OCI-LY7 (cell line): ENCODE data around the gene BMPR2. TPM values are rescaled to one million over a fixed set of nuclear protein-coding genes. Genes with fewer than 3 reads are reported as not detected.

Experiments used
- BruUV-seq: library from RNA; stranded (reverse); fragments of 400-500 nt; replicated peaks from 2 replicates; lab custom pipeline; 2021; lab: Mats Ljungman, UMichigan
- CTCF ChIA-PET: fragments of 300-600 bp; sonication (Branson Sonifier 250); formaldehyde crosslinking; loops from one replicate; lab custom pipeline; 2022; ENCODE audit warnings: antibody characterized with exemption; ENCODE audit not compliant: unreplicated experiment; lab: Charles Lee
- POLR2A ChIA-PET: fragments of 300-600 bp; sonication (Branson Sonifier 250); formaldehyde crosslinking; loops from one replicate; lab custom pipeline; 2022; ENCODE audit warnings: antibody characterized with exemption; lab: Charles Lee
- DNase-seq: peaks from one replicate; pipeline ENCODE4 v3.0.0-alpha.2; 2015; ENCODE audit warnings: low spot score
- H2AFZ ChIP-seq: fragments of 200-600 bp; sonication (generic), shearing (Covaris generic); 2 replicates; pipeline ENCODE4 v1.6.1; 2014; ENCODE audit warnings: mild to moderate bottlenecking, antibody characterized with exemption, low read length, moderate library complexity
- H3K27ac ChIP-seq: fragments of 200-600 bp; sonication (generic); 2 replicates; pipeline ENCODE4 v1.5.1; 2014; ENCODE audit warnings: mixed run types, low read depth, mild to moderate bottlenecking, moderate library complexity, low read length, inconsistent platforms; ENCODE audit not compliant: poor library complexity, severe bottlenecking
- H3K36me3 ChIP-seq: fragments of 200-600 bp; sonication (generic); 2 replicates; pipeline ENCODE4 v1.6.1; 2014; ENCODE audit warnings: mild to moderate bottlenecking, antibody characterized with exemption, low read length, moderate library complexity, mixed read lengths; ENCODE audit not compliant: insufficient read depth
- H3K4me1 ChIP-seq: fragments of 200-600 bp; sonication (generic); 2 replicates; pipeline ENCODE4 v1.5.1; 2014; ENCODE audit warnings: mild to moderate bottlenecking, low read length; ENCODE audit not compliant: insufficient read depth, poor library complexity, severe bottlenecking
- H3K4me2 ChIP-seq: fragments of 200-600 bp; sonication (generic); 2 replicates; pipeline ENCODE4 v1.6.1; 2014; ENCODE audit warnings: mild to moderate bottlenecking, low read length
- H3K4me3 ChIP-seq: fragments of 200-600 bp; sonication (generic); 2 replicates; pipeline ENCODE4 v1.5.1; 2014; ENCODE audit warnings: mild to moderate bottlenecking, low read depth, low read length; ENCODE audit not compliant: poor library complexity, severe bottlenecking
- H3K79me2 ChIP-seq: fragments of 200-600 bp; sonication (generic); 2 replicates; pipeline ENCODE4 v1.6.1; 2016; ENCODE audit warnings: low read depth, mild to moderate bottlenecking, low read length, moderate library complexity, mixed read lengths; ENCODE audit not compliant: insufficient read depth
- H3K9me2 ChIP-seq: fragments of 200-600 bp; sonication (generic); 2 replicates; pipeline ENCODE4 v1.6.1; 2016; ENCODE audit warnings: mild to moderate bottlenecking, low read length, mixed read lengths; ENCODE audit not compliant: insufficient read depth
- H3K9me3 ChIP-seq: fragments of 200-600 bp; sonication (generic); 2 replicates; pipeline ENCODE4 v1.6.1; 2014; ENCODE audit warnings: mild to moderate bottlenecking, mixed run types, low read length, mixed read lengths
- H4K20me1 ChIP-seq: fragments of 200-600 bp; sonication (generic); 2 replicates; pipeline ENCODE4 v1.6.1; 2014; ENCODE audit warnings: mild to moderate bottlenecking, antibody characterized with exemption, low read length, moderate library complexity, mixed read lengths; ENCODE audit not compliant: insufficient read depth
- CTCF ChIP-seq: fragments of 200-600 bp; sonication (generic); conservative IDR thresholded peaks from 2 replicates; pipeline ENCODE4 v1.5.1; 2014; ENCODE audit warnings: mild to moderate bottlenecking, antibody characterized with exemption, low read length, moderate library complexity, mixed read lengths
- EZH2phosphoT487 ChIP-seq: fragments of 200-600 bp; sonication (generic); IDR thresholded peaks from 2 replicates; pipeline ENCODE4 v1.6.1; 2018; ENCODE audit warnings: low read depth, borderline replicate concordance, mild to moderate bottlenecking, mixed run types, antibody characterized with exemption, low read length, moderate library complexity, mixed read lengths
- intact Hi-C: fragments of 100-400 bp; cut with micrococcal nuclease; formaldehyde crosslinking; loops from one replicate; pipeline ENCODE4 v1.10.0; 2022; ENCODE audit not compliant: unreplicated experiment
- total RNA-seq, 2 experiments: library from RNA; depleted of rRNA in 1 of 2; stranded (reverse); fragments of >200 nt in 1 of 2; shearing (Covaris generic) in 1 of 2; gene quantifications; 2 replicates each; pipeline ENCODE4 v1.2.3, GENCODE V29; 2014 to 2022

BMPR2 gene
- total RNA-seq, 2 experiments from 2014 or later, result 4.3 to 14.7 TPM

GRCh38 chr2:202486351-202486750, 110.2 kb downstream of the BMPR2 start:
- Histone ChIP-seq H3K4me1 (no peaks in the 10 kb centered on the region), H3K9me2 (no peaks in the 10 kb centered on the region), H3K79me2 (no peaks in the 10 kb centered on the region), H3K36me3 (no peaks in the 10 kb centered on the region), H3K4me3 (no peak overlapping the region), H2AFZ (no peak overlapping the region), H3K4me2 (no peak overlapping the region), H4K20me1 (no peaks in the 10 kb centered on the region), H3K27ac (no peak overlapping the region), H3K9me3 (no peaks in the 10 kb centered on the region)
- TF ChIP-seq CTCF (no peak), EZH2phosphoT487 (no peak)
- intact Hi-C loops, result no loop called here
- CTCF ChIA-PET, result no interaction called here
- BruUV-seq, result no TSS peak
- no peak for DNase-seq
- POLR2A ChIA-PET, result interaction anchor here (0.6 to 0.7 kb wide), 2 partner anchors 358 to 1847 kb away, joined by 3 to 4 read pairs; no protein-coding TSS in a partner anchor

GRCh38 chr2:202488671-202489070, 112.5 kb downstream of the BMPR2 start:
- ChIA-PET POLR2A (no interaction called here), CTCF (no interaction called here)
- no peaks in the 10 kb centered on the region for H3K36me3 ChIP-seq
- DNase-seq, result no peak
- H3K4me1 ChIP-seq, result no peaks in the 10 kb centered on the region
- H3K9me3 ChIP-seq, result no peaks in the 10 kb centered on the region
- H2AFZ ChIP-seq, result no peak overlapping the region
- H3K27ac ChIP-seq, result no peak overlapping the region
- no peak overlapping the region for H3K4me3 ChIP-seq
- no peak for TF ChIP-seq CTCF
- no peak for TF ChIP-seq EZH2phosphoT487
- no peaks in the 10 kb centered on the region for H3K79me2 ChIP-seq
- H3K9me2 ChIP-seq, result no peaks in the 10 kb centered on the region
- intact Hi-C loops, result no loop called here
- no peak overlapping the region for H3K4me2 ChIP-seq
- no peaks in the 10 kb centered on the region for H4K20me1 ChIP-seq
- BruUV-seq, result no TSS peak

- H3K27ac ChIP-seq, result no peak overlapping the region
- H2AFZ ChIP-seq, result no peak overlapping the region
- TF ChIP-seq CTCF (no peak), EZH2phosphoT487 (no peak)
- no peak overlapping the region for H3K4me3 ChIP-seq
- no peaks in the 10 kb centered on the region for H4K20me1 ChIP-seq
- H3K79me2 ChIP-seq, result no peaks in the 10 kb centered on the region
- ChIA-PET POLR2A (interaction anchor here (0.8 to 1.1 kb wide), 2 partner anchors 111 to 173 kb away, joined by 3 read pairs; no protein-coding TSS in a partner anchor), CTCF (no interaction called here)
- H3K4me2 ChIP-seq, result no peak overlapping the region
- no TSS peak for BruUV-seq
- H3K9me3 ChIP-seq, result no peaks in the 10 kb centered on the region
- H3K36me3 ChIP-seq, result no peaks in the 10 kb centered on the region
- DNase-seq, result no peak
- H3K4me1 ChIP-seq, result no peaks in the 10 kb centered on the region
- no peaks in the 10 kb centered on the region for H3K9me2 ChIP-seq
- intact Hi-C loops, result no loop called here
Observed at GRCh38 chr2:202490479-202490878, 114.4 kb downstream of the BMPR2 start.
